ENCODE results near the gene CCDC32.

The CCDC32 gene

DNA sequence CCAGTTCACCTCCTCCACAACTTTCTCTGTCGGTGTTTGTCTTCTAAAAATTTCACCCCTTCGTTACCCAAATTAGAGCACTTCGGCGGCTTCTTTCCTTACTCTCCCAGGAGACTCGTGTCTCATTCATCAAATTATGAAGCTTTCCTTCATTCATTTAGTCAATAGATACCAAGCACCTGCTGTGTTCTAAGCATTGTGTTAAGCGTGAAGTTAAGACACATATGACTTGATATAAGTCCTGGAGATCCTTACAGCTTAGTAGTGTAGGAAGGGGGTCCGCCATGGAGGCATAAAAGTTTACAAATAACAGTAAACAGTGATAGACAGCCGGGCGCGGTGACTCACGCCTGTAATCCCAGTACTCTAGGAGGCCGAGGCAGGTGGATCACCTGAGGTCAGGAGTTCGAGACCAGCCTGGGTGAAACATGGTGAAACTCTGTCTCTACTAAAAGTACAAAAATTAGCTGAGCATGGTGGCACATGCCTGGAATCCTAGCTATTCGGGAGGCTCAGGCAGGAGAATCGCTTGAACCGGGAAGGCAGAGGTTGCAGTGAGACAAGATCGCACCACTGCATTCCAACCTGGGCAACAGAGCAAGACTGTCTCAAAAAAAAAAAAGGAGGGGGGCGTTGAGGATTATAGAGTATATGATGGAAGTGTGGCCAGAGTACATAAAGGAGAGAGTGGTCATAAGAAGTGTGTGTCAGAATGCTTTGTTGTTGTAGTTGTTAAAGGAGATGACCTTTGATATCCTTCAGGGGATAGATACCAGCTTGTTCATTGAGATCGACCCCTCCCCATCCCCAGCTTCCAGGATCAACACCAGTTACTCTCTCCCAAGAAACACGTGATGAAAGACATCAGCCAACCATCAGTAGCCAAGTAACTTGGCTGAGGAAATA lies 744 bp upstream of the CCDC32 start:
- DNase-seq, result no peak

DNA sequence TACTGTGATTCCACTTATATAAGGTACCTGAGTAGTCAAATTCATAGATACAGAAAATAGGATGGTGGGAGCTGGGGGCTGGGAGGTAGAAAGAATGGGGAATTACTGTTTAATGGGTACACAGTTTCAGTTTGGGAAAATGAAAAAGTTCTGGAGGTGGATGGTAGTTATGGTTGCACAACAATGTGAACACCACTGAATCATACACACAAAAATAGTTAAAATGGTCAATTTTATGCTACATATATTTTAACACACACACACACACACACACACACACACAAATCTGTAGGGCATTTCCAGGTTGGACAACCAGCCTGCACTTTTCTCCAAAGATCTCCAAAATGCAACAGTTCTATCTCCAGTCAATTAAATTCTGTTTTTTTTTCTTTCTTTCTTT lies 1.4 kb downstream of the CCDC32 start:
- DNase-seq, result no peak

DNA sequence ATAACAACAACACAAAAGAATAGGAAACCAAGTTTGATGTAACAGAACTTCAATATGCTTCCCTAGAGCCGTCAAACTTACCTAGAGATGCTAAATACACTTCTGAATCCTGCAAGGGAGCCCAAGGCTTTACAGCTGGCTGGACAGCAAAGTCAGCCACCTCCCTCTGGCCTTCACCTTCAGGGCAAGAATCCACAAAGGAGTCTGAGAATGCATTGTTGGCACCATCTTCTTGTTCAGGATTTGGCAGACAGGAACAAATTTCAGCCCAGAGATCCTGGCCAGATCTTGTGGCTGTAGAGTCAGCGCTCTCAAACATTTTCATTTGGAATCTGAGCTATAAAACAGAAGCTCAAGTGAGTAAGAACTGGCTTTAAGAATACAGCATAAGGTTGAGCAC lies 2.2 kb downstream of the CCDC32 start:
- no peak for DNase-seq

DNA sequence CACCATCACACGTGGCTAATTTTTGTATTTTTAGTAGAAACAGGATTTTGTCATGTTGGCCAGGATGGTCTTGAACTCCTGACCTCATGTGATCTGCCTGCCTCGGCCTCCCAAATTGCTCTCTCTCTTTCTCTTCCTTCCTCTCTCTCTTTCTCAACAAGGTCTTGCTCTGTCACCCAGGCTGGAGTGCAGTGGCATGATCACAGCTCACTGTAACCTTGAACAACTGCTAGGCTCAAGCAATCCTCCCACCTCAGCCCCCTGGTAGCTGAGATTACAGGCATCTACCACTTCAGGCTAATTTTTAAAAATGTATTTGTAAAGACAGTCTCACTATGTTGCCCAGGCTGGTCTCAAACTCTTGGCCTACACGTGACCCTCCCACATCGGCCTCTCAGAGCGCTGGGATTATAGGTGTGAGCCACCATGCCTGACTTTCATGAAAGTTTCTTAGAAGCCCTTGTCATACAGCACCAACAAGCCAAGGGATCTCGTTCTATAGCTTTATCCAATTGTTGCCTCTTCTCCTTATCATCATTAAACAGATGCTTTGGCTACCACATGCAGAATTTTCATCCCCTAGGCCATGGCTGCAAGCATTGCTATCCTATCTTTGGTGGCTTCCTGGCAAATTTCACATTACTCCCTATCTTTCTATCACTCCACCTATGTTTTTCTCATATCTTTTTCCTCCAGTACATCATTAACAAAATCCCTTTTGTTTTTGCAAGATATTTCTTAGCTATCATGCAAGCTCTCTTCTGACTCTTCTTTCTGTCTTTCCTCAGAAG lies 5.7 kb downstream of the CCDC32 start:
- no peak for DNase-seq

DNA sequence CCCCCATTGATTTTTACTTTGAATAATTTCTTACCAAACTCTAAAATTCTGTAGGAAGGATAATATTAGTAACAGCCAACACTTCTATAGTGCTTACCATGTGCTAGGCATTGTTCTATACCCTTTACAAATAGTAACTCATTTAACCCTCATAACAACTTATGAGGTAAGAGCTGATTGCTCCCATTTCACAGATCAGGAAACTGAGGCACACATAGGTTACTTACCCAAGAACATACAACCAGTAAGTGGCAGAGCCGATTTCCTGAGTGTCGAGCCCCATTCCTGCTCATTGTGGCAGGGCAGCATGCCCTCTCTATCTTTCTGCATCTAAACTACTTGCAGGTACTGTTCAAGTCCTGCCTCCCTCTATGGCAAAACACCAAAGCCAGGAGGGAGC lies 9.0 kb downstream of the CCDC32 start:
- no peak for DNase-seq

DNA sequence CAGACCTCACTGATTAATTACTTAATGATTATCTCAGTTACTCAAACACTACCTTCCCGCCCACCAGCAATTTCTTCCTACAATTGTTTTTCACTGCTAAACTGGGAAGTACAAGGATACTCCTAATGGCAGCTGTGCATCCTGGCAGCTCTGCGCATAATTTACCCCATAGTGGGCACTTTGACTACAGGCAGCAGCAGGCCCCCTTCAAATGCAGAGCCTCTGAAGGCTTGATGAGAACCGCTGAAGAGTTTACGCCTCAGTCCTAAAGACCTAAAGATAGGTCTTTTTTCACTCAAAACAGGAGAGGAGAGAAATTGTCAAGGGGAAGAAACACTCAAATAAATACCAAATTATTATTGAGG lies 10.7 kb downstream of the CCDC32 start:
- DNase-seq, result no peak

DNA sequence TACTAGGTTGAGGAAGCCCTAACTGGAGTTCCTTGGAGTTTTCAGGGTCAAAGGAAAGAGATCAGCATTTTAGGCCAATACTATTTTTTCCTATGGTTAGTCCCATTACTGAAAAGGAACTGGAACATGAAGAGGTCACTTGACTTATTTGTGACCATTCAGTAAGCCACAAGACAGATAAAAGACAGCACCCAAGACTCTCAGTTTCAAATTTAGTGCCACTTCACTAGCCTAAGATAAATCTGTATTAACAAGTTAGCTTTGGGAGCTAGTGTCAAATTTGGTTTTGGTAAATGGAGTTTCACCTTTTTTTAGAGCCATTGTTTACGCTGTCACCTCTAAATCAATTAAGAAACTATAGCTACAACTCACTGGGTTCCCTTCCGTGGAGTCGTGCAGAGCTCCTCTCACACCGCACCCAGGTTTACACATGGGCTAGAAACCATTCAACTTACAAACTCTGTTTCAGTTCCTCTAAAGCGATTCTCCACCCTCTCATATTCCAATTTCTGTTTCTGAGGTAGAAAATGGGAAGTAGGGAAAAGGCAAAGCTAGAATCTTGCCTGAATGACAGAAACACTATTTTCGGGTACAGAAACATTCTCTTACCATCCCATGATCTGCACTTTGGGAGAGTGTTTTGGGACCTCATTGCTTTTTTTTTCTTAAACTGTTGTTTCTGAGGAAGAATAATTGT lies 14.4 kb downstream of the CCDC32 start:
- DNase-seq, result no peak

DNA sequence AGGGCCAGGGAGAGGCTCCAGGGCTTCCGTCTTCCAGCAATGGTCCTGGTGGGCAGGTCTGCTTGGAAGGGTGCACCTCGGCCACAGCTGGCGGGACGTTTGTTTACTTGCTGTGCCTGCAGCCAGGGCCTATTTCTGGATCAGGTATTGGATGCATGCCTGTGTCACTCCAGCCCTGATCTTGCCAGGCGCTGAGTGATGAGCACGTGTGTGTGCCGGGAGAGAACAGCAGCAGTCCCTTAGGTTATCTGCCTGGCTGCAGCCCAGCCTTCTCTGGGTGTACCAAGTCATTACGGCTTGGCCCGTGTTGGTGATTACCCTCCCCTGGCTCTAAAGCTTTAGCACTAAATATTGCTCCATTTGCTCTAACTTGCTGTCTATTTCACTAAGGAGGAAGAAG lies 14.9 kb downstream of the CCDC32 start:
- no peak for DNase-seq

DNA sequence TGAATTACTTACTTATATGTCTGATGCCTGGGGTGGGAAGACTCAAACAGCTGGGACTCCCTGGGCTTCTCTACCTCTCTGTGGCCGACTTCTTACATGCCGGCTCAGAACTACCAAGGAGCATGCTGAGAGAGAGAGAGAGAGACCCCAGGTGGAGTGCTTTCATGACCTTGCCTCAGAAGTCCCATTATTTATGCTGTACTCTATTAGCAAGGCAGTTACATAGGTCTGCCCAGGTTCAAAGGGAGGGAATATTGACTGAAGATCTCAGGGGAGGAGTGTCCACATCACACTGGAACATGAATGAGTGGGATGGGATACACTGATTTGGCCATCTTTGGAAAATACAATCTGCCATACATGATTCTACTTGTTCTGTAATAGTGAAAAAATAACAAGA lies 16.2 kb downstream of the CCDC32 start:
- no peak for DNase-seq

DNA sequence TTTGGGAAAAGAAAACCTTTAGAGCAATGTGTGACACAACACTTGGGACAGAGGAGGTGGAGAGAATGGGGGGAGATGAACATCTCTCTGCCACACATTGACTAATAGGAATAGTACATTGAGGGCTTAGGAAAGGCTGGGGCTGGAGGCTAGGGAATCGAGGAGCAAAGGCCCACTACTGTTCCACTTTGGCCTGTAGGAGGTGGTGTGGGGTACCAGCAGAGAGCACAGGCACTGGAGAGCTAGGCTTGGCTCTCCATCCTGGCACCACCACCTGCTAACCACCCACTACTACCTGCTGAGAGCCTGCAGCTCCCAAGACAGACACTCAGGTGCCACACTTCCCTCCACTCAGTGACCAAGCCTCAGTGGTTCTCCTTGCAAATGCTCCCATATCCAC lies 19.4 kb downstream of the CCDC32 start:
- no peak for DNase-seq

DNA sequence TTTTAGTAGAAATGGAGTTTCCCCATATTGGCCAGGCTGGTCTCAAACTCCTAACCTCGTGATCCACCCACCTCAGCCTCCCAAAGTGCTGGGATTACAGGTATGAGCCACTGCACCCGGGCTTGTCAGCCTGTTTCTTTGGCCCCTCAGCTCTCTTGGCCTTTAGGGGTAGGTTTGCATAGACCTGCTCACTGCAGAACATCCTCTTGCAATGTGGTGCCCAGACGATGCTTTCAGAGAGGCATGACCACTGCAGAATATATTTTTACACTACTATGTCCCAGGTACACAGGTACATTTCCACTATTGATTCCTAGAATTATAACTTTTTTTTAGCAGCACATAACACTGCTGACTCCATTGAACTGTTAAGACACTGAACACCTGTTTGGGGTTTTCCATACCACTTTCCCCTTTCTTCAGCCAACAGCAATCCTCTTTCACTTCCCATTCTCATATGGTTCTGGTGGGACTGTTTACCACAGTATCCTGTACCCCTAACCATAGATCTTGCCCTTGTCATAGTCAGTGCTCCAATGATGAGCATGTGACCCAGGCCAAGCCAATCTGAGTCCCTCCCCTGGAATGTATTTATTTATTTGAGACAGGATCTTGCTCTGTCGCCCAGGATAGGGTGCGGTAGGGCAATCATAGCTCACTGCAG lies 21.1 kb downstream of the CCDC32 start:
- no peak for DNase-seq

DNA sequence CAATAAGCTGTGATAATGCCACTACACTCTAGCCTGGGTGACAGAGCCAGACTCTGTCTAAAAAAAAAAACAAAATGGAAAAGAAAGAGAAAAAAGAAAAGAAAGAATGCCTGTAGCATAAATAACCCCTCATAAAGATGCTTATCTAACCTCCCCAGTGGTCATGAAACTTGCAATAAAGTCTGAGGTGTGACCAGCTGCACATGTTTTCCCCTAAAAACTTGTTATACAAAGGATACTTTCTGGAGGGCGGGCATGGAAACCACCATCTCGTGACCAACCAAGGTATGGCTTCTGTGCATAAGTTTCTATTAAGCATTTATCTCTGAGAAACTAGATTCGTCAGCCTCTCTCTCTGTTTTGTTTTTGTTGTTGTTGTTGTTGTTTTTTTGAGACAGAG lies 21.8 kb downstream of the CCDC32 start:
- DNase-seq, result no peak

DNA sequence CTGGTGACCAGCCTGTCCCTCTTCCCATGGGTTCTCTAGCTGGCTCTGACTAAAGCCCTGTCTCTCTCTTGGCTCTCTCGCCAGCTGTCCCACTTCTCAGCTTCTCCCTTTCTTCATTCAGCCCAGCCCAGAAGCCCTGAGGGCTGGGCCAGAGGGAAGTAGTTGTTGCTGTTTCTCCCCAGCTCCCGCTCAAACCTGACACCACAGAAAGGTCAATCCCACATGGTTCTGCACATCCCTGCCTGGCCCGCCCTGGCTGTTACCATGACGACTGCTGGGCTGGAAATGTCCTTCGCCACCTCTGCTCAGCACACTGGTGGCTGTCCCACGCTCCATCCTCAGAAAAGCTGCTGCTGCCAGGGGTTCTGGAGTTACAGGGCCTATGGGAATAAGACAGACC lies 25.9 kb downstream of the CCDC32 start:
- DNase-seq, result no peak

DNA sequence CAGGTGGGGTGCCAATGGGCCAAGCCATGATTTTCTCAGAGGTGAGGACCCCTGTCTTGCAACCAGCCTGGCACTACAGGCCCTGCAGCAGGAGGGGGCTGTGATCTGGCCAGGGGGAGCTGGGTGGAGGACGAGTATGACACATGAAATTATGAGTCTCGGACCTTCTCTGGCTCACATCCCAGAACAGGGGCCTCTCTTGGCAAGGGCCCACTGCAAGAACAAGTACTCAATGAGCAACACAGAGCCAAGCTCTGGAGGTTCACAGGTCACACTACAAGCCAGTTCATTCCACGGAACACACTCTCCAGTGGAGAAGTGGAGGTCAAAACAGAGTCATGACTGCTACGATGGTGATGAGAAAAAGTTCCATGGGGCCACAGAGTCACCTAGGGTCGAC lies 28.3 kb downstream of the CCDC32 start:
- peak; percentile 31 for DNase-seq

DNA sequence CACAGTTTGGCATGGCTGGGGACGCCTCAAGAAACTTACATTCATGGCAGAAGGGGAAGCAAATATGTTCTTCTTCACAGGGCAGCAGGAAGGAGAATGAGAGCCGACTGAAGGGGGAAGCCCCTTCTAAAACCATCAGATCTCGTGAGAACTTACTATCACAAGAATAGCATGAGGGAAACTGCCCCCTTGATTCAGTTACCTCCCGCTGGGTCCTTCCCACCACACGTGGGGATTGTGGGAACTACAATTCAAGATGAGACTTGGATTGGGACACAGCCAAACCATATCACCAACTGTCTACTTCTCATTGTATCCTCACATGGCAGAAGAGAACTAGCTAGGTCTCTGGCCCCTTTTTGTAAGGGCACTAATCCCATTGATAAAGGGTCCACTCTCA lies 30.5 kb downstream of the CCDC32 start:
- DNase-seq, result no peak

DNA sequence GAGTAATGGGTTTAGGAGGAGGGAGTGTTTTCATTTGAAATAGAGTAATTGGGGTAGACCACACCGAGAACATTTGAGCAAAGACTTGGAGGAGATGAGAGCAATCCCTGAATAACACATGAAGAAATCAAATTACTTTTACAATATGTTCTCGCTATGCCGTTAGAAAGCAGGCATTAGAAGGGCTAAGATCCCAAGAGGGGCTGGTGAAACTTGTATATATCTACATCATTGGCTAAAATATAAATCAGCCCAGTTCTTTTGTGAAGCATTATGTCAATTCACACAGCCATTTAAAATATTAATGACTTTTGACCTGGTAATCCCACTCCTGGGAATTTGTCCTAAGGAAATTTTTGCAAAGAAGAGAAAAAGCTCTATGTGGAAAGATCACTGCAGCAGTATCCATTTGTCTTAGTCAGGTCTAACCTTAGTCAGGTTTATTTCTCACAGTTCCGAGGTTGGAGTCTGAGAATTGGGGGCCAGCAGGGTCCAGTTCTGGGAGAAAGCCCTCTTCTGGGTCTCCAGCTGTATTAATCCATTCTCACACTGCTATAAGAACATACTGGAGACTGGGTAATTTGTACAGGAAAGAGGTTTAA lies 31.0 kb downstream of the CCDC32 start:
- no peak for DNase-seq

DNA sequence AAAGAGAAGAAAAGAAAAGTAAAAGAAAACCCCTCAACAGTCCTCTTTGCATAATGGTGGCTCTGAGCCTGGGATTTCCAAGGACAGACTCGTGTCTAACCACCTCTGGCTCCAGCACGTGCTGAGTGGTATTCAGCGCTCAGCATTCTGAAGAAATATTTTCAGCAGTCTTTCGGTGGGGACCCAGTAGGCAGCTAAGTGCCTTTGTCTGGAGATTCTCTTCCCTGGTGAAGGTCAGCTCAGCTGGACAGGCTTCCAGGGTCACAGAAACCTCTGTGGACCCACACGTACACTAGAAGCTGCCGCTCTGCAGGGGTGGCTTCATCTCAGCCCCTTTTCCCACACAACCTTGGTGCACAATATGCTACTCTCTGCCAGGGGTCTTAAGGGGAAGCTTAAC lies 36.0 kb downstream of the CCDC32 start:
- no peak for DNase-seq

DNA sequence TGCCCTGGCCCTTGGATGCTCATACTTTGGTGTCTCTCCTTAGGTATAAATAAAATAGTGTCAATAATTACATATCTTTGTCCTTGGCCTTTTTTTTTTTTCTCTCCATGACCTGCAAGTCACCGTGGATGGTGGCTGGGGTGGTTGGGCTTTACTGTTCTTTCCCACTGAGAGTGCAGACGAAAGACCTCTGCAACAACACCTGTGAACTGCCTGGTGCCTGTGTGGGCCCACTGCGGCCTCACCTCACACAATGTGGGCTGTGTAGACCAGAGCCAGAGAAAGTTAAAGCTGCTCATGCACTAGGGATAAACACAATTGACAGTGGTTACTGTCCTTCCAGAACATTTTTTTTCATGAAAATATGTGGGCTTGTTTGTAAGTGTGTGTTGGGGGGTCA lies 39.0 kb downstream of the CCDC32 start:
- DNase-seq, result no peak

DNA sequence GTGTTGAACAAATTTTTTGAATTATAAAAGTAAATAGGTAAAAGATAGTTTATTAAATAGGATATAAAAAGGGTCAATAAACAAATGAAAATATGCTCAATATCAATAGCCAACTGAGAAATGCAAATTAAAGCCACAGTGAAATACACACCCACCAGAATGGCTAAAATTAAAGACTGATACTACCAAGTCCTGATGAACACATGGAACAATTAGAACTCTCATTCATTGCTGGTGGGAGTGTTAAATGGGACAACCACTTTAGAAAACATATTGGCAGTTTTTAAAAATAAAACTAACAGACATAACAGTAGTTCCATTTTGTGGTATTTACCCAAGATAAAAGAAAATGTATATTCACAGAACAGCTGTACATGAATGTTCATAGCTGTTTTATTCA lies 41.2 kb downstream of the CCDC32 start:
- no peak for DNase-seq

DNA sequence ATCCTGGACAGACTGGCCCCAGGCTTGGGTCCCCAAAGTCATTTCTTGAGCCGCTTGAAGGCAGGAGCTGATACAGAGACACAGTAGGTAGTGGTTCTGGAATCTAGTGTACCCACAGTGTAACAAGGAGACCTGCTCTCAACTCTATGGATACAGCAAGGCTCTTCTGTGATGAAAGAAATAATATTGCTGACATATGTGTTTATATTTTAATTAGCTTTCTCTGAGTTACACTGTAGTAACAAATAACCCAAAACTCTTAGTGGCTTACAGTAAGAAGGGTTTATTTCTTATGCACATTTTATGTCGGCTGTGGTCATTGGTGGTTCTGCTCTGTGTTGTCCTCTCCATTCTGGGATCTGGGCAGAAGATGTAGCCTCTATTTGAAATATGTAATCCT lies 48.5 kb downstream of the CCDC32 start:
- no peak for DNase-seq

DNA sequence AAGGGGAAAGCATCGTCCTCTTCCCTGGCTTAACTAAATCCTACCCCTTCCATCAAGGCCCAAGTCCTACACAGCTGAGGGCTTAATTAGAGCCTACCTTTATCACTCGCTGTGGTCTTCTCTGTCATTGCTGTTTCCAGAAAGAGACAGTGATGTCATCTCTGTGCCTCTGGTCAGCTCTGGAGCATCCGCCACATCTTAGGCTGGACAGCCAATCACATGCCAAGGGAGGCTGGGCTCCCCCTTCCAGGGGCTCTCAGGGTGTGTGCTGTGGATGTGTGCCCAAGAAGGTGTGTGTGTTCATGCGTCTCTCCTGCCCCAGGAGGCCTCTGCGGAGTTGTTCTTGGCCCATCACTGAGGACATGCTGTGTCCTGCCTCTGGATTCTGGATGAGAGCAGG lies 51.2 kb downstream of the CCDC32 start:
- DNase-seq, result no peak

DNA sequence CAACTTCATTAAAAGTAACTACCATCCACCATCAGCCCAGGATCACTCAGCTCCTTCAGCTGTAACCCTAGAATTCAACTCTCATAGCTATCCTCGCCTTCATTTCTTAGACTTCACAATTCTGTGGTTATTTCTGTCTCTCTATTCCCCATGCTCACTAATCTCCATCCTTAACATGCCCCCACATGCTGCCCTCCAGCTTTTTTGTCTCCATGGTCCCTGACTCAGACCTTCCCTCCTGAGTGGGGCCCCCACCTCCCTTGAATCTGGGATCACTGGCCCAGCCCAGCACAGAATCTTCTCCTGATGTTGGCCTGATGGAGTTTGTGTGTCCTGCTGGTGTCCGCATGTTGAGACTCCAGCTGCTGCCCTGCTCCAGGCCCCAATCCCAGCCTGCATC lies 52.4 kb downstream of the CCDC32 start:
- DNase-seq, result no peak

All from HCEC 1CT (cell line).